Smooth muscle cell (in vitro differentiated cells): ENCODE measurements around the gene MYH1. TPM values are rescaled to one million over a fixed set of nuclear protein-coding genes. Genes with fewer than 3 reads are reported as not detected.

Experiments used
- DNase-seq: peaks from one replicate; lab custom pipeline; 2025; ENCODE audit not compliant: unreplicated experiment; lab: John Stamatoyannopoulos, UW
- H2AFZ ChIP-seq: fragments of 200-600 bp; sonication (generic); 2 replicates; pipeline ENCODE4 v1.6.0; 2016; ENCODE audit warnings: antibody characterized with exemption, low read depth, mild to moderate bottlenecking
- H3F3A ChIP-seq: fragments of 200-600 bp; sonication (generic); 2 replicates; pipeline ENCODE4 v1.6.0; 2017; ENCODE audit warnings: antibody characterized with exemption, low read depth
- H3K27ac ChIP-seq: fragments of 200-600 bp; sonication (generic); 2 replicates; pipeline ENCODE4 v1.5.1; 2016; ENCODE audit warnings: low read depth, mild to moderate bottlenecking
- H3K27me3 ChIP-seq: fragments of 200-600 bp; sonication (generic); 2 replicates; pipeline ENCODE4 v1.6.1; 2016; ENCODE audit warnings: low read depth, mild to moderate bottlenecking
- H3K36me3 ChIP-seq: fragments of 200-600 bp; sonication (generic); 2 replicates; pipeline ENCODE4 v1.5.1; 2016; ENCODE audit warnings: low read depth
- H3K4me1 ChIP-seq: fragments of 200-600 bp; sonication (generic); 2 replicates; pipeline ENCODE4 v1.5.1; 2016; ENCODE audit warnings: low read depth
- H3K4me2 ChIP-seq: fragments of 200-600 bp; sonication (generic); 2 replicates; pipeline ENCODE4 v1.6.0; 2016; ENCODE audit warnings: mild to moderate bottlenecking
- H3K4me3 ChIP-seq: fragments of 200-600 bp; sonication (generic); 2 replicates; pipeline ENCODE4 v1.5.1; 2016; ENCODE audit warnings: mild to moderate bottlenecking
- H3K79me2 ChIP-seq: fragments of 200-600 bp; sonication (generic); 2 replicates; pipeline ENCODE4 v1.6.0; 2016; ENCODE audit warnings: low read depth, mild to moderate bottlenecking
- H3K9ac ChIP-seq: fragments of 200-600 bp; sonication (generic); 2 replicates; pipeline ENCODE4 v1.6.0; 2016; ENCODE audit warnings: low read depth
- H3K9me3 ChIP-seq: fragments of 200-600 bp; sonication (generic); replicated peaks from 2 replicates; pipeline ENCODE4 v1.5.1; 2016; ENCODE audit warnings: low read depth
- H4K20me1 ChIP-seq: fragments of 200-600 bp; sonication (generic); 2 replicates; pipeline ENCODE4 v1.6.0; 2016; ENCODE audit warnings: low read depth
- WGBS: methylation state at CpG from one replicate; pipeline ENCODE4 v1.1.7; 2016; ENCODE audit warnings: low lambda C conversion rate; 5-methylcytosine and 5-hydroxymethylcytosine counted together
- polyA plus RNA-seq: library from polyadenylated mRNA; unstranded; fragments of >200 nt; fragmentation: Nextera tagmentation; extraction: Ambion mirVana; gene quantifications from 2 replicates; pipeline ENCODE4 v1.2.1, GENCODE V29; 2016
- total RNA-seq: library from RNA; depleted of rRNA; stranded (reverse); fragments of >200 nt; gene quantifications from 2 replicates; pipeline ENCODE4 v1.2.3, GENCODE V29; 2014
- TF ChIP-seq, protein P1 (sequence below): fragments of 200-600 bp; sonication (generic); IDR thresholded peaks from 2 replicates; pipeline ENCODE4 v1.5.1; 2017; ENCODE audit warnings: borderline replicate concordance, mild to moderate bottlenecking, antibody characterized with exemption; ENCODE audit not compliant: insufficient read depth, poor library complexity, severe bottlenecking

The MYH1 gene
- total and polyA plus RNA-seq, 2 experiments from 2014 or later: not detected

GRCh38 chr17:10526517-10526916 lies 8.2 kb upstream of the MYH1 start:
- Histone ChIP-seq H3F3A (no peaks in the 10 kb centered on the region), H3K9ac (no peak overlapping the region), H3K79me2 (no peaks in the 10 kb centered on the region), H2AFZ (no peak overlapping the region), H3K27ac (no peak overlapping the region), H3K4me2 (no peak overlapping the region), H4K20me1 (no peaks in the 10 kb centered on the region), H3K9me3 (no peaks in the 10 kb centered on the region), H3K4me1 (no peaks in the 10 kb centered on the region), H3K36me3 (no peaks in the 10 kb centered on the region), H3K27me3 (no peaks in the 10 kb centered on the region), H3K4me3 (no peak overlapping the region)
- no peak for DNase-seq
- TF ChIP-seq, protein P1, sequence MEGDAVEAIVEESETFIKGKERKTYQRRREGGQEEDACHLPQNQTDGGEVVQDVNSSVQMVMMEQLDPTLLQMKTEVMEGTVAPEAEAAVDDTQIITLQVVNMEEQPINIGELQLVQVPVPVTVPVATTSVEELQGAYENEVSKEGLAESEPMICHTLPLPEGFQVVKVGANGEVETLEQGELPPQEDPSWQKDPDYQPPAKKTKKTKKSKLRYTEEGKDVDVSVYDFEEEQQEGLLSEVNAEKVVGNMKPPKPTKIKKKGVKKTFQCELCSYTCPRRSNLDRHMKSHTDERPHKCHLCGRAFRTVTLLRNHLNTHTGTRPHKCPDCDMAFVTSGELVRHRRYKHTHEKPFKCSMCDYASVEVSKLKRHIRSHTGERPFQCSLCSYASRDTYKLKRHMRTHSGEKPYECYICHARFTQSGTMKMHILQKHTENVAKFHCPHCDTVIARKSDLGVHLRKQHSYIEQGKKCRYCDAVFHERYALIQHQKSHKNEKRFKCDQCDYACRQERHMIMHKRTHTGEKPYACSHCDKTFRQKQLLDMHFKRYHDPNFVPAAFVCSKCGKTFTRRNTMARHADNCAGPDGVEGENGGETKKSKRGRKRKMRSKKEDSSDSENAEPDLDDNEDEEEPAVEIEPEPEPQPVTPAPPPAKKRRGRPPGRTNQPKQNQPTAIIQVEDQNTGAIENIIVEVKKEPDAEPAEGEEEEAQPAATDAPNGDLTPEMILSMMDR: no peak
- 94% methylated on average over 11 of the region's 11 CpGs for WGBS

DNA sequence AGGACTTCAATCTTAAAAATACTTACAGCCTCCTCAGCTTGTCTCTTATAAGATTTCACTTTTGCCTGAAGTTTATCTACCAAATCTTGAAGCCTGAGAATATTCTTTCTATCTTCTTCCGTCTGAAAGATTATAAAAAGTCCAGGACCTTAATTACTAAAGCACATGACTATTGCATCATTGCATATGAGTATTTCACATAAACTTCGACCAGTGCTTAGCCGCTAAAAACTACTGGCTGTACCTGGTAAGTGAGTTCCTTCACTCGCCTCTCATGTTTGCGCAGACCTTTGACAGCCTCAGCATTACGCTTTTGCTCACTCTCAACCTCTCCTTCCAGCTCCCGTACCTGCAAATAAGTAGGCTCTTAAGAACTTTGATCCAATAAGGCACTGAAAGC lies 4.7 kb upstream of the MYH1 start:
- Histone ChIP-seq H3F3A (no peaks in the 10 kb centered on the region), H3K27me3 (peaks cover 3% of the 10 kb centered on the region), H3K9me3 (no peaks in the 10 kb centered on the region), H3K4me2 (no peak overlapping the region), H3K4me3 (no peak overlapping the region), H2AFZ (no peak overlapping the region), H3K9ac (no peak overlapping the region), H3K36me3 (no peaks in the 10 kb centered on the region), H4K20me1 (no peaks in the 10 kb centered on the region), H3K27ac (no peak overlapping the region), H3K4me1 (no peaks in the 10 kb centered on the region), H3K79me2 (no peaks in the 10 kb centered on the region)
- 94% methylated on average over 7 of the region's 7 CpGs for WGBS
- DNase-seq: no peak
- TF ChIP-seq, protein P1: no peak

DNA sequence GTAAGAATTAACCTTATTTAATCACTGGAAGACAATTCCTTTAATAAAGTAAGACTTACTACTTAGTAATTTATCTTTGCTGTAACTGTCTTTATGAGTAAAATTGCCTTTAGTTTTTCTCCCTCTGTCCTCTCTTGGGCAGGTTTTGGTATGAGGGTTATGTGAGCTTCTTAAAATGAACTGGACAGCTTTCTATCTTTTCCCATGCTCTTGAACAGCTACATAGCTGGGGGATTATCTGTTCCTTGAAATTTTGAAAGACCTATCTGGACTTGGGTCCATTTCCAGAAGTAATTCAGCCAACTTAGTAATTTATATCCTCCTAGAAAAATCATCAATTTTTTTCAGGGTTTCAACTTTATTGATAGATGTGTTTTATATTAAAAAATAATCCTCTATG lies 3.6 kb upstream of the MYH1 start:
- Histone ChIP-seq H3K4me2 (no peak overlapping the region), H3K4me3 (no peak overlapping the region), H3K27me3 (peaks cover 3% of the 10 kb centered on the region), H4K20me1 (no peaks in the 10 kb centered on the region), H2AFZ (no peak overlapping the region), H3K9ac (no peak overlapping the region), H3K4me1 (no peaks in the 10 kb centered on the region), H3K9me3 (no peaks in the 10 kb centered on the region), H3K79me2 (no peaks in the 10 kb centered on the region), H3F3A (no peaks in the 10 kb centered on the region), H3K27ac (no peak overlapping the region), H3K36me3 (no peaks in the 10 kb centered on the region)
- no peak for DNase-seq
- TF ChIP-seq, protein P1: no peak

DNA sequence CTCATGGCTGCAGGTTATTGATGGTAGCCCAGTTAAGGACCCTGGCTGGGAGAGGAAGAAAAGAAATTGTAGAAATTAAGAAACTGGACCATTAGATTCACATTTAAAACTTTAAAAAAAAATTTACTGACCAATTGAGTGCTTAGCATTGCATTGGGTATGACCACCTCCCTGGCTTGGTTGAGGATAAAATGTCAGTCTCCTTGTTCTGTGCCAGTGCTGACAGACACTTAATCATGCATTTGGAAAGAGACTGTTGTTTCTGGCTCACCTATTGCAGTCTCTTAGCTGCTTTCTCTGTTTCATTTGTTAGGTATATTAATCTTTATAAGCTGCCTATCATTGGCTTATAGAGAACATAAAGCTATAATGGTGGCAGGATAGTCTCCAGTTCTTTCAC lies 1.7 kb downstream of the MYH1 start:
- peaks cover 3% of the 10 kb centered on the region for H3K27me3 ChIP-seq
- H3F3A ChIP-seq: no peaks in the 10 kb centered on the region
- no peaks in the 10 kb centered on the region for H3K36me3 ChIP-seq
- H4K20me1 ChIP-seq: no peaks in the 10 kb centered on the region
- DNase-seq: no peak
- no peaks in the 10 kb centered on the region for H3K9me3 ChIP-seq
- no peak overlapping the region for H3K4me3 ChIP-seq
- no peak overlapping the region for H3K9ac ChIP-seq
- no peak overlapping the region for H2AFZ ChIP-seq
- no peaks in the 10 kb centered on the region for H3K4me1 ChIP-seq
- TF ChIP-seq, protein P1: no peak
- H3K27ac ChIP-seq: no peak overlapping the region
- H3K79me2 ChIP-seq: no peaks in the 10 kb centered on the region
- H3K4me2 ChIP-seq: no peak overlapping the region
